GM12878 (cell line): ENCODE measurements around the gene PRKN. TPM values are rescaled to one million over a fixed set of nuclear protein-coding genes. Genes with fewer than 3 reads are reported as not detected.

ENCODE experiments used
- ATAC-seq: fragments of 200-7000 bp; cut with Tn5 transposase; 3 replicates; pipeline ENCODE4 v1.9.1; 2020; ENCODE audit warnings: mild to moderate bottlenecking, moderate library complexity
- BruUV-seq: library from RNA; stranded (reverse); fragments of 400-500 nt; replicated peaks from 2 replicates; lab custom pipeline; 2021; lab: Mats Ljungman, UMichigan
- CTCF ChIA-PET: fragments of 300-600 bp; sonication (Branson Sonifier 250); formaldehyde crosslinking; extraction: SDS; loops from one replicate; lab custom pipeline; 2021; ENCODE audit warnings: inconsistent platforms; lab: Yijun Ruan, JAX
- POLR2A ChIA-PET: fragments of 350-600 bp; formaldehyde crosslinking; extraction: SDS; loops from one replicate; lab custom pipeline; 2021; ENCODE audit warnings: inconsistent platforms; lab: Charles Lee
- RAD21 ChIA-PET: fragments of 300-600 bp; sonication (Branson Sonifier 250); formaldehyde crosslinking; loops from one replicate; lab custom pipeline; 2023; ENCODE audit warnings: antibody characterized with exemption; ENCODE audit not compliant: unreplicated experiment; lab: Charles Lee
- SMC1A ChIA-PET: fragments of 300-600 bp; sonication (Branson Sonifier 250); formaldehyde crosslinking; loops from one replicate; lab custom pipeline; 2023; ENCODE audit not compliant: unreplicated experiment, uncharacterized antibody; lab: Charles Lee
- DNase-seq: peaks from one replicate; pipeline ENCODE4 v3.0.0-alpha.2; 2011; ENCODE audit warnings: low read depth, low spot score
- FAIRE-seq: peaks from 3 replicates; lab custom pipeline; 2011; peaks lifted over from hg19 to GRCh38; lab: Jason Lieb, UNC
- H2AFZ ChIP-seq: 2 replicates; pipeline ENCODE4 v1.6.0; 2011; ENCODE audit warnings: low read depth, low read length, control low read depth; ENCODE audit not compliant: control insufficient read depth
- H3K27ac ChIP-seq: 2 replicates; pipeline ENCODE4 v1.5.1; 2011; ENCODE audit warnings: control low read depth; ENCODE audit not compliant: control insufficient read depth, insufficient read depth
- H3K27me3 ChIP-seq, 2 experiments: replicated peaks in 1 of 2; 2 replicates each; pipeline versions ENCODE4 v1.6.0 to v1.6.1; 2011; ENCODE audit warnings: low read length in 1 of 2; ENCODE audit not compliant: control insufficient read depth in 2 of 2, insufficient read depth in 2 of 2
- H3K36me3 ChIP-seq, 2 experiments: 2 replicates each; pipeline ENCODE4 v1.5.1; 2011; ENCODE audit warnings: low read length in 1 of 2; ENCODE audit not compliant: control insufficient read depth in 2 of 2, insufficient read depth in 2 of 2
- H3K4me1 ChIP-seq: 2 replicates; pipeline ENCODE4 v1.6.1; 2011; ENCODE audit warnings: mild to moderate bottlenecking, low read length, moderate library complexity, mixed read lengths; ENCODE audit not compliant: control insufficient read depth, insufficient read depth
- H3K4me2 ChIP-seq: 2 replicates; pipeline ENCODE4 v1.6.0; 2011; ENCODE audit warnings: control low read depth; ENCODE audit not compliant: control insufficient read depth, insufficient read depth
- H3K4me3 ChIP-seq: fragments of 200-600 bp; sonication (generic); 2 replicates; pipeline ENCODE4 v1.5.1; 2016
- H3K79me2 ChIP-seq: 2 replicates; pipeline ENCODE4 v1.6.0; 2011; ENCODE audit warnings: low read length; ENCODE audit not compliant: control insufficient read depth, insufficient read depth
- H3K9ac ChIP-seq: 2 replicates; pipeline ENCODE4 v1.8.0; 2011; ENCODE audit warnings: low read length, control low read depth, mixed read lengths; ENCODE audit not compliant: control insufficient read depth, insufficient read depth
- H3K9me3 ChIP-seq: replicated peaks from 3 replicates; pipeline ENCODE4 v1.5.1; 2011; ENCODE audit warnings: mild to moderate bottlenecking, low read length; ENCODE audit not compliant: control insufficient read depth, insufficient read depth
- H4K20me1 ChIP-seq: 2 replicates; pipeline ENCODE4 v1.6.0; 2011; ENCODE audit not compliant: control insufficient read depth, insufficient read depth
- BCL11A ChIP-seq: IDR thresholded peaks from 2 replicates; pipeline ENCODE4 v1.6.1; 2011; ENCODE audit warnings: low read depth, low read length
- BRCA1 ChIP-seq: IDR thresholded peaks from 2 replicates; pipeline ENCODE4 v1.6.1; 2011; ENCODE audit warnings: low read depth, low read length, improper control_type of control experiment
- FOS ChIP-seq: IDR thresholded peaks from 3 replicates; pipeline ENCODE4 v1.6.1; 2011; ENCODE audit warnings: borderline replicate concordance; ENCODE audit not compliant: insufficient read length; ENCODE audit errors: extremely low read depth
- MTA3 ChIP-seq: IDR thresholded peaks from 2 replicates; pipeline ENCODE4 v1.6.1; 2012; ENCODE audit warnings: low read length, inconsistent platforms, borderline replicate concordance
- NFYA ChIP-seq: IDR thresholded peaks from 2 replicates; pipeline ENCODE4 v1.6.1; 2011; ENCODE audit warnings: low read depth, mild to moderate bottlenecking, low read length, improper control_type of control experiment, borderline replicate concordance
- NR2C1 ChIP-seq: fragments of 450-650 bp; IDR thresholded peaks from 2 replicates; pipeline ENCODE4 v1.6.1; 2017; ENCODE audit warnings: antibody characterized with exemption, mild to moderate bottlenecking, moderate library complexity
- POLR2AphosphoS5 ChIP-seq: IDR thresholded peaks from 2 replicates; pipeline ENCODE4 v1.6.1; 2011; ENCODE audit warnings: mild to moderate bottlenecking, low read length, inconsistent platforms
- RELA ChIP-seq: fragments of 450-650 bp; IDR thresholded peaks from 2 replicates; pipeline ENCODE4 v1.8.0; 2014; ENCODE audit warnings: borderline replicate concordance; ENCODE audit not compliant: partially characterized antibody
- RFX5 ChIP-seq: IDR thresholded peaks from 2 replicates; pipeline ENCODE4 v1.6.1; 2011; ENCODE audit warnings: low read depth, low read length, improper control_type of control experiment
- STAT3 ChIP-seq: IDR thresholded peaks from 2 replicates; pipeline ENCODE4 v1.6.1; 2011; ENCODE audit warnings: low read depth, low read length, improper control_type of control experiment
- WGBS: methylation state at CpG from one replicate; pipeline ENCODE4 v1.1.6; 2016; ENCODE audit warnings: low lambda C conversion rate; ENCODE audit not compliant: insufficient replicate concordance, insufficient coverage; ENCODE audit errors: missing lambda C conversion rate; 5-methylcytosine and 5-hydroxymethylcytosine counted together
- in situ Hi-C: fragments of 300-500 bp; cut with MboI; formaldehyde crosslinking; loops from 9 replicates; pipeline ENCODE4 v1.14.3; 2018; ENCODE audit warnings: mixed read lengths
- intact Hi-C: fragments of 100-400 bp; cut with micrococcal nuclease; formaldehyde crosslinking; loops from one replicate; pipeline ENCODE4 v1.14.2; 2022; ENCODE audit not compliant: unreplicated experiment
- polyA plus RNA-seq, 11 experiments: library from polyadenylated mRNA; depleted of rRNA in 4 of 11; unstranded in 6 of 11; stranded (reverse) in 5 of 11; fragments of >200 nt; fragmentation: Nextera tagmentation in 4 of 11; fragmentation: Illumina TruSeq in 1 of 11; extraction: Ambion mirVana in 4 of 11; extraction: Trizol in 1 of 11; gene quantifications; 1 replicate in 1 of 11; 2 replicates in 10 of 11; pipeline versions ENCODE4 v1.2.1 to v1.2.3, GENCODE V29; 2011 to 2016; ENCODE audit warnings: inconsistent platforms in 2 of 11, missing spikeins in 2 of 11, low read depth in 1 of 11
- total RNA-seq, 4 experiments: library from RNA; depleted of rRNA in 3 of 4; stranded (reverse); fragments of >200 nt in 3 of 4; fragmentation: Illumina TruSeq in 1 of 4; extraction: Trizol in 1 of 4; gene quantifications; 2 replicates each; pipeline versions ENCODE4 v1.2.1 to v1.2.3, GENCODE V29; 2013 to 2021
- TF ChIP-seq, protein P1 (sequence below): fragments of 450-650 bp; IDR thresholded peaks from 2 replicates; pipeline ENCODE4 v1.6.1; 2016; ENCODE audit warnings: mild to moderate bottlenecking, moderate library complexity, borderline replicate concordance
- TF ChIP-seq, protein P2 (sequence below): fragments of 450-650 bp; IDR thresholded peaks from 2 replicates; pipeline ENCODE4 v1.6.1; 2018; ENCODE audit warnings: mild to moderate bottlenecking, low read depth, moderate library complexity; ENCODE audit not compliant: partially characterized antibody
- TF ChIP-seq, protein P3 (sequence below): fragments of 450-650 bp; IDR thresholded peaks from 2 replicates; pipeline ENCODE4 v1.6.1; 2017; ENCODE audit warnings: mild to moderate bottlenecking, moderate library complexity

PRKN gene
- total and polyA plus RNA-seq, 10 of the 15 experiments (the other 5 are each of a cell fraction or from before 2014, with no cell fraction given), result 0.06 to 0.09 TPM; not detected in 8

DNA sequence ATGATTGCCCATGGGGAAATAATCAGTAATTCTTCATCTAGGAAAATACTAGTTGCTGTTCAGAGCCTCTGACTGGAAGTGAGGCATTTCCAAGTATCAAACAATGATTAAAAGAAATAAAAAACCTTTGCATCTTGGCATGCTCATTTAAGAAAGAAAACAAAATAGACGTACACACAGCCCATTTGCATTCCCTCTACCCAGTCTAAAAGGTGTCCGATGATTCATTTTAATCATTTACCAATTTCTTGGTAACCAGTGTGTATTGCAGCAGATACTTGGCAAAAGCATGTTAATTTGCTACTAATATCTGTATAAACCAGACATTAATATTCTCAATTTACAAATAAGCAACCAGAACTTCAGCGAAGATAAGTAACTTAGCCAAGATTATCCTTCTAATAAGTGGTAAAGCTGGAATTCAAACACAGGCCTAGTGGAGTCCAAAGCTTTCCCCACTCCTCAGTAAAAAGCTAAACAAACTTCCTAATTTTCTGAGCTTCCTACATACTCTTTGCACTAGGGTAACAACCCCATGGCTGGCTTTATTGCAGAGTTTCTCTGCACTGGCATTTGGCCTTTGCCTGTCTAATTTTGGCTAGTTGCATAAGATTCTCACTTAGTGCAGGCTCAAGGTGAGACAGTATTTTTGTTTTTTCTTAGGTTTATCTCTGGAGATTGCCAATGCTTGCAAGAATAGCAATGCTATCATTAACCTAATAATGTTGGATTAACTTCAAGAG is 338.1 kb downstream of the PRKN start:
- H3K9ac ChIP-seq, result no peak overlapping the region
- ChIA-PET POLR2A (no interaction called here), RAD21 (no interaction called here), CTCF (interaction anchor here (0.6 kb wide), 1 partner anchor 222 kb away, joined by 3 read pairs; no protein-coding TSS in a partner anchor), SMC1A (interaction anchor here (0.6 kb wide), 1 partner anchor 358 kb away, joined by 4 read pairs; no protein-coding TSS in a partner anchor)
- FAIRE-seq (no peak), DNase-seq (no peak), ATAC-seq (no peak)
- no peaks in the 10 kb centered on the region for H3K36me3 ChIP-seq
- BruUV-seq, result no TSS peak
- no peak overlapping the region for H3K4me2 ChIP-seq
- no peak overlapping the region for H3K27ac ChIP-seq
- H2AFZ ChIP-seq, result no peak overlapping the region
- H3K4me3 ChIP-seq, result no peak overlapping the region
- H3K9me3 ChIP-seq, result no peaks in the 10 kb centered on the region
- intact Hi-C loops, result no loop called here
- WGBS, result 47% methylated on average over 3 of the region's 3 CpGs
- no peaks in the 10 kb centered on the region for H3K27me3 ChIP-seq
- in situ Hi-C loops, result no loop called here
- H4K20me1 ChIP-seq, result no peaks in the 10 kb centered on the region
- H3K79me2 ChIP-seq, result no peaks in the 10 kb centered on the region
- H3K4me1 ChIP-seq, result no peaks in the 10 kb centered on the region
- TF ChIP-seq, protein P1, sequence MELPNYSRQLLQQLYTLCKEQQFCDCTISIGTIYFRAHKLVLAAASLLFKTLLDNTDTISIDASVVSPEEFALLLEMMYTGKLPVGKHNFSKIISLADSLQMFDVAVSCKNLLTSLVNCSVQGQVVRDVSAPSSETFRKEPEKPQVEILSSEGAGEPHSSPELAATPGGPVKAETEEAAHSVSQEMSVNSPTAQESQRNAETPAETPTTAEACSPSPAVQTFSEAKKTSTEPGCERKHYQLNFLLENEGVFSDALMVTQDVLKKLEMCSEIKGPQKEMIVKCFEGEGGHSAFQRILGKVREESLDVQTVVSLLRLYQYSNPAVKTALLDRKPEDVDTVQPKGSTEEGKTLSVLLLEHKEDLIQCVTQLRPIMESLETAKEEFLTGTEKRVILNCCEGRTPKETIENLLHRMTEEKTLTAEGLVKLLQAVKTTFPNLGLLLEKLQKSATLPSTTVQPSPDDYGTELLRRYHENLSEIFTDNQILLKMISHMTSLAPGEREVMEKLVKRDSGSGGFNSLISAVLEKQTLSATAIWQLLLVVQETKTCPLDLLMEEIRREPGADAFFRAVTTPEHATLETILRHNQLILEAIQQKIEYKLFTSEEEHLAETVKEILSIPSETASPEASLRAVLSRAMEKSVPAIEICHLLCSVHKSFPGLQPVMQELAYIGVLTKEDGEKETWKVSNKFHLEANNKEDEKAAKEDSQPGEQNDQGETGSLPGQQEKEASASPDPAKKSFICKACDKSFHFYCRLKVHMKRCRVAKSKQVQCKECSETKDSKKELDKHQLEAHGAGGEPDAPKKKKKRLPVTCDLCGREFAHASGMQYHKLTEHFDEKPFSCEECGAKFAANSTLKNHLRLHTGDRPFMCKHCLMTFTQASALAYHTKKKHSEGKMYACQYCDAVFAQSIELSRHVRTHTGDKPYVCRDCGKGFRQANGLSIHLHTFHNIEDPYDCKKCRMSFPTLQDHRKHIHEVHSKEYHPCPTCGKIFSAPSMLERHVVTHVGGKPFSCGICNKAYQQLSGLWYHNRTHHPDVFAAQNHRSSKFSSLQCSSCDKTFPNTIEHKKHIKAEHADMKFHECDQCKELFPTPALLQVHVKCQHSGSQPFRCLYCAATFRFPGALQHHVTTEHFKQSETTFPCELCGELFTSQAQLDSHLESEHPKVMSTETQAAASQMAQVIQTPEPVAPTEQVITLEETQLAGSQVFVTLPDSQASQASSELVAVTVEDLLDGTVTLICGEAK, result no peak
- no peak for TF ChIP-seq STAT3
- no peak for TF ChIP-seq BCL11A
- TF ChIP-seq, protein P2, sequence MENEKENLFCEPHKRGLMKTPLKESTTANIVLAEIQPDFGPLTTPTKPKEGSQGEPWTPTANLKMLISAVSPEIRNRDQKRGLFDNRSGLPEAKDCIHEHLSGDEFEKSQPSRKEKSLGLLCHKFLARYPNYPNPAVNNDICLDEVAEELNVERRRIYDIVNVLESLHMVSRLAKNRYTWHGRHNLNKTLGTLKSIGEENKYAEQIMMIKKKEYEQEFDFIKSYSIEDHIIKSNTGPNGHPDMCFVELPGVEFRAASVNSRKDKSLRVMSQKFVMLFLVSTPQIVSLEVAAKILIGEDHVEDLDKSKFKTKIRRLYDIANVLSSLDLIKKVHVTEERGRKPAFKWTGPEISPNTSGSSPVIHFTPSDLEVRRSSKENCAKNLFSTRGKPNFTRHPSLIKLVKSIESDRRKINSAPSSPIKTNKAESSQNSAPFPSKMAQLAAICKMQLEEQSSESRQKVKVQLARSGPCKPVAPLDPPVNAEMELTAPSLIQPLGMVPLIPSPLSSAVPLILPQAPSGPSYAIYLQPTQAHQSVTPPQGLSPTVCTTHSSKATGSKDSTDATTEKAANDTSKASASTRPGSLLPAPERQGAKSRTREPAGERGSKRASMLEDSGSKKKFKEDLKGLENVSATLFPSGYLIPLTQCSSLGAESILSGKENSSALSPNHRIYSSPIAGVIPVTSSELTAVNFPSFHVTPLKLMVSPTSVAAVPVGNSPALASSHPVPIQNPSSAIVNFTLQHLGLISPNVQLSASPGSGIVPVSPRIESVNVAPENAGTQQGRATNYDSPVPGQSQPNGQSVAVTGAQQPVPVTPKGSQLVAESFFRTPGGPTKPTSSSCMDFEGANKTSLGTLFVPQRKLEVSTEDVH, result no peak
- TF ChIP-seq NR2C1, result no peak
- TF ChIP-seq FOS, result no peak
- TF ChIP-seq RFX5, result no peak
- no peak for TF ChIP-seq RELA
- TF ChIP-seq NFYA, result no peak
- no peak for TF ChIP-seq MTA3
- no peak for TF ChIP-seq BRCA1
- TF ChIP-seq POLR2AphosphoS5, result no peak
- TF ChIP-seq, protein P3, sequence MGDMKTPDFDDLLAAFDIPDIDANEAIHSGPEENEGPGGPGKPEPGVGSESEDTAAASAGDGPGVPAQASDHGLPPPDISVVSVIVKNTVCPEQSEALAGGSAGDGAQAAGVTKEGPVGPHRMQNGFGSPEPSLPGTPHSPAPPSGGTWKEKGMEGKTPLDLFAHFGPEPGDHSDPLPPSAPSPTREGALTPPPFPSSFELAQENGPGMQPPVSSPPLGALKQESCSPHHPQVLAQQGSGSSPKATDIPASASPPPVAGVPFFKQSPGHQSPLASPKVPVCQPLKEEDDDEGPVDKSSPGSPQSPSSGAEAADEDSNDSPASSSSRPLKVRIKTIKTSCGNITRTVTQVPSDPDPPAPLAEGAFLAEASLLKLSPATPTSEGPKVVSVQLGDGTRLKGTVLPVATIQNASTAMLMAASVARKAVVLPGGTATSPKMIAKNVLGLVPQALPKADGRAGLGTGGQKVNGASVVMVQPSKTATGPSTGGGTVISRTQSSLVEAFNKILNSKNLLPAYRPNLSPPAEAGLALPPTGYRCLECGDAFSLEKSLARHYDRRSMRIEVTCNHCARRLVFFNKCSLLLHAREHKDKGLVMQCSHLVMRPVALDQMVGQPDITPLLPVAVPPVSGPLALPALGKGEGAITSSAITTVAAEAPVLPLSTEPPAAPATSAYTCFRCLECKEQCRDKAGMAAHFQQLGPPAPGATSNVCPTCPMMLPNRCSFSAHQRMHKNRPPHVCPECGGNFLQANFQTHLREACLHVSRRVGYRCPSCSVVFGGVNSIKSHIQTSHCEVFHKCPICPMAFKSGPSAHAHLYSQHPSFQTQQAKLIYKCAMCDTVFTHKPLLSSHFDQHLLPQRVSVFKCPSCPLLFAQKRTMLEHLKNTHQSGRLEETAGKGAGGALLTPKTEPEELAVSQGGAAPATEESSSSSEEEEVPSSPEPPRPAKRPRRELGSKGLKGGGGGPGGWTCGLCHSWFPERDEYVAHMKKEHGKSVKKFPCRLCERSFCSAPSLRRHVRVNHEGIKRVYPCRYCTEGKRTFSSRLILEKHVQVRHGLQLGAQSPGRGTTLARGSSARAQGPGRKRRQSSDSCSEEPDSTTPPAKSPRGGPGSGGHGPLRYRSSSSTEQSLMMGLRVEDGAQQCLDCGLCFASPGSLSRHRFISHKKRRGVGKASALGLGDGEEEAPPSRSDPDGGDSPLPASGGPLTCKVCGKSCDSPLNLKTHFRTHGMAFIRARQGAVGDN, result no peak
